GM18870 (cell line): Measurements from ENCODE around the gene MZB1.
"Not testable (repeated sequence)": the region's sequence is repeated elsewhere in the genome, so short reads cannot be mapped to it uniquely, and the experiment has no call there.

Experiments
- ATAC-seq: cut with Tn5 transposase; IDR thresholded peaks from one replicate; pipeline ENCODE4 v1.9.1; 2021; ENCODE audit warnings: moderate library complexity; ENCODE audit not compliant: unreplicated experiment

MZB1 gene

GRCh38 chr5:139410993-139411828, 21.5 kb upstream of the MZB1 start:
- no peak for ATAC-seq

- ATAC-seq, result no peak
Measured at GRCh38 chr5:139410121-139410992, 20.6 kb upstream of the MZB1 start.

- not testable (repeated sequence) for ATAC-seq
Measured at GRCh38 chr5:139409116-139409515, 19.4 kb upstream of the MZB1 start.

GRCh38 chr5:139408191-139408590, 18.5 kb upstream of the MZB1 start:
- no peak for ATAC-seq

GRCh38 chr5:139407517-139407916, 17.8 kb upstream of the MZB1 start:
- no peak for ATAC-seq

GRCh38 chr5:139406963-139407362, 17.2 kb upstream of the MZB1 start:
- ATAC-seq, result no peak

- no peak for ATAC-seq
Measured at GRCh38 chr5:139404484-139404840, 14.7 kb upstream of the MZB1 start.

GRCh38 chr5:139403787-139404483, 14.2 kb upstream of the MZB1 start, which contains the start of gene SPATA24:
TSS of gene SPATA24 (minus strand) at chr5:139404089. CDS start at chr5:139404060, 29 bp downstream.
- peak; percentile 59 for ATAC-seq

- ATAC-seq, result no peak
Measured at GRCh38 chr5:139403418-139403786, 13.7 kb upstream of the MZB1 start.

- ATAC-seq, result no peak
Measured at GRCh38 chr5:139402561-139403158, 12.9 kb upstream of the MZB1 start.

GRCh38 chr5:139401546-139401945, 11.8 kb upstream of the MZB1 start:
- no peak for ATAC-seq

- no peak for ATAC-seq
Measured at GRCh38 chr5:139399501-139400121, 9.9 kb upstream of the MZB1 start.

GRCh38 chr5:139397921-139398320, 8.2 kb upstream of the MZB1 start:
- no peak for ATAC-seq

- ATAC-seq, result no peak
Measured at GRCh38 chr5:139396691-139397090, 7.0 kb upstream of the MZB1 start.

- ATAC-seq, result no peak
Measured at GRCh38 chr5:139395844-139396640, 6.3 kb upstream of the MZB1 start.

- no peak for ATAC-seq
Measured at GRCh38 chr5:139394654-139395566, 5.2 kb upstream of the MZB1 start, which contains the start of gene PROB1. TSS of gene PROB1 (minus strand) at chr5:139395104. CDS start at chr5:139395081, 23 bp downstream.

GRCh38 chr5:139394123-139394653, 4.5 kb upstream of the MZB1 start:
- no peak for ATAC-seq

GRCh38 chr5:139393497-139394122, 3.9 kb upstream of the MZB1 start:
- ATAC-seq, result no peak
